Kidney (tissue), 14 donors: Measurements from ENCODE around the gene MMP21. TPM values are rescaled to one million over a fixed set of nuclear protein-coding genes. Genes with fewer than 3 reads are reported as not detected.
A peak's percentile ranks its signal among the peaks of the same experiment; 100 is the strongest.

ENCODE experiments used
- DNase-seq, 5 donors: peaks; one replicate each; pipeline ENCODE4 v3.0.0-alpha.2; 2013 to 2020
- FAIRE-seq: peaks from 2 replicates; lab custom pipeline; 2012; peaks lifted over from hg19 to GRCh38; lab: Jason Lieb, UNC
- H3K27ac ChIP-seq, 2 donors: one replicate each; pipeline ENCODE4 v1.7.0; 2013; ENCODE audit warnings: low read depth in 2 of 2, low read length in 2 of 2, inconsistent platforms in 1 of 2
- H3K27me3 ChIP-seq: one replicate; pipeline ENCODE4 v1.7.1; 2013; ENCODE audit warnings: low read length, inconsistent platforms; ENCODE audit not compliant: control insufficient read depth, insufficient read depth
- H3K36me3 ChIP-seq, 3 donors: one replicate each; pipeline versions ENCODE4 v1.7.0 to v1.7.1; 2013; ENCODE audit warnings: low read length in 3 of 3, control low read depth in 1 of 3, inconsistent platforms in 1 of 3; ENCODE audit not compliant: insufficient read depth in 3 of 3, control insufficient read depth in 2 of 3
- H3K4me1 ChIP-seq, 3 donors: one replicate each; pipeline versions ENCODE4 v1.7.0 to v1.7.1; 2013; ENCODE audit warnings: low read length in 3 of 3, inconsistent platforms in 1 of 3, low read depth in 1 of 3; ENCODE audit not compliant: control insufficient read depth in 2 of 3, insufficient read depth in 2 of 3
- H3K4me3 ChIP-seq, 3 donors: one replicate each; pipeline versions ENCODE4 v1.7.0 to v1.8.1; 2013; ENCODE audit warnings: low read length in 3 of 3, control low read depth in 1 of 3, inconsistent platforms in 1 of 3
- H3K9ac ChIP-seq, 3 donors: one replicate each; pipeline versions ENCODE4 v1.7.0 to v1.7.1; 2013; ENCODE audit warnings: low read length in 3 of 3, control low read depth in 1 of 3, inconsistent platforms in 1 of 3
- H3K9me3 ChIP-seq, 3 donors: one replicate each; pipeline versions ENCODE4 v1.7.0 to v1.7.1; 2013; ENCODE audit warnings: low read length in 3 of 3, control low read depth in 1 of 3, inconsistent platforms in 1 of 3; ENCODE audit not compliant: control insufficient read depth in 2 of 3, insufficient read depth in 1 of 3
- intact Hi-C: fragments of 100-400 bp; cut with DNase I; formaldehyde crosslinking; loops from one replicate; pipeline ENCODE4 v1.11.1; 2022
- polyA plus RNA-seq: library from polyadenylated mRNA; stranded (reverse); fragments of 350-450 nt; fragmentation: Illumina TruSeq; extraction: RNeasy Lipid Tissue Mini Kit (QIAGEN cat#74804); gene quantifications from one replicate; pipeline ENCODE4 v1.2.3, GENCODE V29; 2014; ENCODE audit warnings: low read depth, low replicate concordance; ENCODE audit not compliant: insufficient read depth
- total RNA-seq: library from RNA; stranded (reverse); fragmentation: NEBNext Ultra II Directional; extraction: Animal tissue kit (Norgen Biotek cat#: 25700); gene quantifications from one replicate; pipeline ENCODE4 v1.2.1, GENCODE V29; 2021
- TF ChIP-seq, protein P1 (sequence below): IDR thresholded peaks from 3 replicates; pipeline ENCODE4 v1.5.1; 2012; ENCODE audit warnings: mild to moderate bottlenecking, moderate library complexity, borderline replicate concordance; ENCODE audit not compliant: insufficient read depth; ENCODE audit errors: extremely low read depth
- donor health status: control.
- donor health status: control.
- donor health status: control.
- donor health status: control.
- donor health status: control.
- donor health status: DM: yes; HTN: yes; CAD: no.
- donor health status: Normal renal cell carcinoma (clear cell type).

MMP21 gene
- total and polyA plus RNA-seq, 2 donors from 2014 or later, result 0.13 TPM; not detected in 1

DNA sequence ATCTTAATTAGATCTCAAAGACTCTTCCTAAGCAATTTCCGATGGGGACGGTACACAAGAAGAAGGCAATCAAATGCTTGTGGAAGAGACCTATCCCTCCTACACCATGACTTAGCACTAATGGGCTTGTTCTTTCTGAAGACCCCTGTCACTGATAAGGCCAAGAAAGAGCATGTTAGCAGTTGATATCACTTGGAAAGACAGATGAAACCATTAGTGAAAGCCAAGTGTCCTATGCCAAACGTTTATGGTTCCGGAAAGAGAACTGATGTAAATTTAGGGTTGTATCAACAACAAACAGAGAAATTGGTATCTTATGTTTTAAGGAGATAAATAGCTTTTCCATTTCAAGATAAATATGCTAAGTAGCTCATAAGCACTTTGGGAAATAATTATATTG lies 40.9 kb upstream of the MMP21 start:
- DNase-seq (no peak), FAIRE-seq (no peak)
- Histone ChIP-seq H3K4me1 (peaks cover 0 to 4% (median 0%) of the 10 kb centered on the region in 3 donors), H3K27ac (no peak overlapping the region), H3K36me3 (peaks cover 7 to 21% (median 16%) of the 10 kb centered on the region in 3 donors), H3K4me3 (no peak overlapping the region), H3K27me3 (no peaks in the 10 kb centered on the region), H3K9me3 (no peaks in the 10 kb centered on the region), H3K9ac (no peak overlapping the region)
- intact Hi-C loops, result no loop called here
- TF ChIP-seq, protein P1, sequence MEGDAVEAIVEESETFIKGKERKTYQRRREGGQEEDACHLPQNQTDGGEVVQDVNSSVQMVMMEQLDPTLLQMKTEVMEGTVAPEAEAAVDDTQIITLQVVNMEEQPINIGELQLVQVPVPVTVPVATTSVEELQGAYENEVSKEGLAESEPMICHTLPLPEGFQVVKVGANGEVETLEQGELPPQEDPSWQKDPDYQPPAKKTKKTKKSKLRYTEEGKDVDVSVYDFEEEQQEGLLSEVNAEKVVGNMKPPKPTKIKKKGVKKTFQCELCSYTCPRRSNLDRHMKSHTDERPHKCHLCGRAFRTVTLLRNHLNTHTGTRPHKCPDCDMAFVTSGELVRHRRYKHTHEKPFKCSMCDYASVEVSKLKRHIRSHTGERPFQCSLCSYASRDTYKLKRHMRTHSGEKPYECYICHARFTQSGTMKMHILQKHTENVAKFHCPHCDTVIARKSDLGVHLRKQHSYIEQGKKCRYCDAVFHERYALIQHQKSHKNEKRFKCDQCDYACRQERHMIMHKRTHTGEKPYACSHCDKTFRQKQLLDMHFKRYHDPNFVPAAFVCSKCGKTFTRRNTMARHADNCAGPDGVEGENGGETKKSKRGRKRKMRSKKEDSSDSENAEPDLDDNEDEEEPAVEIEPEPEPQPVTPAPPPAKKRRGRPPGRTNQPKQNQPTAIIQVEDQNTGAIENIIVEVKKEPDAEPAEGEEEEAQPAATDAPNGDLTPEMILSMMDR, result no peak

DNA sequence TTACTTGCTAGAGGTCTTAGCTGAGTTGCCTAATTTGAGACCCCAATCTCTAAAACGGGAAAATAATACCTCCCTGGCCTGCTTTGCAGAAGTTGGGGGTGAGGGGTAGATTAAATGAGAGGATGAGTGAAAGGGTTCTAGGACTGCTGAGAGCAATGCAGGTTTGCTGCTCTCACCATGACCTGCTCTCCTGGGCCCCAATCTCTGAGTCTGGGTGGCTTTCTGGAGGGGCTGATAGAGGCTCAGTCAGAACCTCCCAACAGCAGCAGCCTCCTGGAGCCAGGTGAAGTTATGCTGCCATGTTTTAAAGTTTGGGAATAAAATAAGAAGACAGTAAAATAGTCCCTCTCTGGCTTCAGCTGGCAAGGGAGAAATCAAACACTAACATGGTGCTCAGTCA lies 40.1 kb upstream of the MMP21 start:
- Histone ChIP-seq H3K9ac (no peak overlapping the region), H3K36me3 (peaks cover 7 to 27% (median 16%) of the 10 kb centered on the region in 3 donors), H3K4me3 (no peak overlapping the region), H3K4me1 (no peaks in the 10 kb centered on the region), H3K9me3 (no peaks in the 10 kb centered on the region), H3K27ac (no peak overlapping the region), H3K27me3 (no peaks in the 10 kb centered on the region)
- intact Hi-C loops, result no loop called here
- TF ChIP-seq, protein P1, result no peak
- no peak for FAIRE-seq
- no peak for DNase-seq

DNA sequence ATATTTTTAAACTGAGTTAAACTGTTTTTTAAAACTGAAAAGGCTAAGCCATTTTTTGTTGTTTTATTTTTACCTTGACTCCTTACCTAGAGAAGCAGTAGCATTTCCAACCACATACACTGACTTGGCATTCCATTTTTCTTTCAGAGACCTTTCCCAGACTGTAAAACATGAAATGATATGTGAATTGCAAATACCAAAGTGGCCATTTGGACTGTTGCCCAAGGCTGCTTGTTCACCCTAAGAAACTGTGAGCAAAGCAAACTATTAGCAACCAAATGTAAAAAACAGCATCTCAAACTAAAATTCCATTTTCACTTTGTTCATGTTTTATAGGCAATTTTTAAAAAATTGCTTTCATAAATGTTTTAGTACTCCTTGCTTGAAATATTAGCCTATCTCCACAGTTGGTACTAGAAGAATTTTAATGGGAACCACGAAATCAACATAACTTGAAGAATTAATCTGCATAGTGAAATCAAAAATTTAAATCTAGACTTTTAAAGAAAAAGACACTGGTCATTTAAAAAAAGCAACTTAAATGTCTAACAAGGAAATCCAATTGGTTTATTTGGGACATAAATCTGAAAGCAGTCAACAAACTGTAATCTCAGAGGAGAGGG lies 36.6 kb upstream of the MMP21 start:
- H3K4me1 ChIP-seq, result no peaks in the 10 kb centered on the region
- H3K36me3 ChIP-seq, result peaks cover 11 to 51% (median 17%) of the 10 kb centered on the region in 3 donors
- intact Hi-C loops, result no loop called here
- FAIRE-seq (peak; percentile 17), DNase-seq (peak in 2 of 5 donors; percentile 5 to 49)
- TF ChIP-seq, protein P1, result no peak
- H3K9me3 ChIP-seq, result no peaks in the 10 kb centered on the region
- H3K27me3 ChIP-seq, result no peaks in the 10 kb centered on the region
- H3K4me3 ChIP-seq, result no peak overlapping the region
- H3K9ac ChIP-seq, result no peak overlapping the region
- no peak overlapping the region for H3K27ac ChIP-seq
